IMR-90 (cell line): ENCODE measurements around the gene SRRM4. TPM values are rescaled to one million over a fixed set of nuclear protein-coding genes. Genes with fewer than 3 reads are reported as not detected.

ENCODE experiments used
- ATAC-seq: fragments of 200-7000 bp; cut with Tn5 transposase; 2 replicates; pipeline ENCODE4 v1.9.1; 2020; ENCODE audit warnings: low read depth, mild to moderate bottlenecking, moderate library complexity
- BruUV-seq: library from RNA; stranded (reverse); fragments of 400-500 nt; replicated peaks from 2 replicates; lab custom pipeline; 2021; lab: Mats Ljungman, UMichigan
- CTCF ChIA-PET: fragments of 300-600 bp; formaldehyde crosslinking; extraction: SDS; loops from one replicate; lab custom pipeline; 2021; ENCODE audit warnings: antibody characterized with exemption; lab: Yijun Ruan, JAX
- POLR2A ChIA-PET: fragments of 300-600 bp; sonication (Branson Sonifier 250); formaldehyde crosslinking; loops from one replicate; lab custom pipeline; 2022; ENCODE audit warnings: antibody characterized with exemption; ENCODE audit not compliant: unreplicated experiment; lab: Charles Lee
- DNase-seq: peaks from one replicate; pipeline ENCODE4 v3.0.0; 2013
- H2AFZ ChIP-seq: replicated peaks from 2 replicates; pipeline ENCODE3; 2013; ENCODE audit warnings: low read length, mild to moderate bottlenecking; ENCODE audit not compliant: poor library complexity
- H2AK5ac ChIP-seq: 2 replicates; pipeline ENCODE4 v1.6.1; 2013; ENCODE audit warnings: low read depth, low read length, inconsistent platforms
- H2AK9ac ChIP-seq: replicated peaks from 2 replicates; pipeline ENCODE3; 2013; ENCODE audit warnings: mild to moderate bottlenecking, low read depth, low read length, moderate library complexity; ENCODE audit not compliant: poor library complexity
- H2BK120ac ChIP-seq: 2 replicates; pipeline ENCODE4 v1.6.1; 2013; ENCODE audit warnings: low read depth, low read length, inconsistent platforms
- H2BK15ac ChIP-seq: 3 replicates; pipeline ENCODE4 v1.6.1; 2013; ENCODE audit warnings: low read depth, low read length, inconsistent platforms
- H2BK20ac ChIP-seq: 2 replicates; pipeline ENCODE4 v1.6.1; 2013; ENCODE audit warnings: low read depth, mild to moderate bottlenecking, inconsistent platforms, low read length, moderate library complexity
- H2BK5ac ChIP-seq: 2 replicates; pipeline ENCODE4 v1.6.1; 2013; ENCODE audit warnings: mild to moderate bottlenecking, low read depth, low read length, inconsistent platforms; ENCODE audit not compliant: poor library complexity, severe bottlenecking
- H3K14ac ChIP-seq: replicated peaks from 2 replicates; pipeline ENCODE4 v1.6.1; 2013; ENCODE audit warnings: low read depth, low read length, inconsistent platforms
- H3K18ac ChIP-seq: 2 replicates; pipeline ENCODE4 v1.6.1; 2013; ENCODE audit warnings: low read depth, low read length, control low read depth
- H3K23ac ChIP-seq: 2 replicates; pipeline ENCODE4 v1.6.1; 2013; ENCODE audit warnings: low read depth, low read length, inconsistent platforms
- H3K27ac ChIP-seq: 2 replicates; pipeline ENCODE4 v1.5.1; 2013; ENCODE audit warnings: mild to moderate bottlenecking, control low read depth, low read length; ENCODE audit not compliant: insufficient read depth
- H3K27me3 ChIP-seq: 2 replicates; pipeline ENCODE4 v1.6.1; 2013; ENCODE audit warnings: low read length; ENCODE audit not compliant: control insufficient read depth, insufficient read depth
- H3K36me3 ChIP-seq: 2 replicates; pipeline ENCODE4 v1.6.1; 2013; ENCODE audit warnings: low read length, mixed read lengths; ENCODE audit not compliant: control insufficient read depth, insufficient read depth
- H3K4ac ChIP-seq: 2 replicates; pipeline ENCODE4 v1.6.1; 2013; ENCODE audit warnings: low read depth, low read length, inconsistent platforms
- H3K4me1 ChIP-seq: 2 replicates; pipeline ENCODE4 v1.6.1; 2013; ENCODE audit warnings: low read length, mixed read lengths; ENCODE audit not compliant: control insufficient read depth, insufficient read depth
- H3K4me2 ChIP-seq: 2 replicates; pipeline ENCODE4 v1.6.1; 2013; ENCODE audit warnings: low read depth, mild to moderate bottlenecking, control low read depth, low read length, moderate library complexity
- H3K4me3 ChIP-seq: 2 replicates; pipeline ENCODE4 v1.5.1; 2013; ENCODE audit warnings: low read depth, mild to moderate bottlenecking, control low read depth, low read length, moderate library complexity; ENCODE audit not compliant: insufficient read depth
- H3K56ac ChIP-seq: 2 replicates; pipeline ENCODE4 v1.6.1; 2013; ENCODE audit warnings: low read length, inconsistent platforms; ENCODE audit not compliant: insufficient read depth; ENCODE audit errors: extremely low read depth
- H3K79me1 ChIP-seq, 2 experiments: 2 replicates each; pipeline ENCODE4 v1.6.1; 2013; ENCODE audit warnings: low read length in 2 of 2, inconsistent platforms in 1 of 2, low read depth in 1 of 2
- H3K9ac ChIP-seq: 2 replicates; pipeline ENCODE4 v1.6.1; 2013; ENCODE audit warnings: low read depth, low read length, control low read depth
- H3K9me1 ChIP-seq: 2 replicates; pipeline ENCODE4 v1.6.1; 2013; ENCODE audit warnings: low read length, inconsistent platforms; ENCODE audit not compliant: insufficient read depth
- H3K9me3 ChIP-seq: 2 replicates; pipeline ENCODE4 v1.6.1; 2013; ENCODE audit warnings: low read length; ENCODE audit not compliant: control insufficient read depth, insufficient read depth
- H4K20me1 ChIP-seq: 2 replicates; pipeline ENCODE4 v1.6.1; 2013; ENCODE audit warnings: low read length, inconsistent platforms; ENCODE audit not compliant: insufficient read depth
- H4K5ac ChIP-seq: 2 replicates; pipeline ENCODE4 v1.6.1; 2013; ENCODE audit warnings: mild to moderate bottlenecking, low read depth, low read length, control low read depth
- H4K8ac ChIP-seq, 2 experiments: 2 replicates each; pipeline ENCODE4 v1.6.1; 2013; ENCODE audit warnings: low read depth in 2 of 2, low read length in 2 of 2, control low read depth in 1 of 2, inconsistent platforms in 1 of 2
- H4K91ac ChIP-seq: 2 replicates; pipeline ENCODE4 v1.6.1; 2013; ENCODE audit warnings: low read depth, low read length, inconsistent platforms; ENCODE audit not compliant: insufficient read depth
- BHLHE40 ChIP-seq: fragments of 150-350 bp; IDR thresholded peaks from 2 replicates; pipeline ENCODE4 v1.6.1; 2016; ENCODE audit warnings: mild to moderate bottlenecking, low read depth, low read length
- CEBPB ChIP-seq: IDR thresholded peaks from 2 replicates; pipeline ENCODE4 v1.6.1; 2012; ENCODE audit warnings: low read depth, low read length, improper control_type of control experiment
- CHD1 ChIP-seq: IDR thresholded peaks from 2 replicates; pipeline ENCODE4 v1.6.1; 2012; ENCODE audit warnings: low read depth, low read length, improper control_type of control experiment
- CTCF ChIP-seq: conservative IDR thresholded peaks from 2 replicates; pipeline ENCODE4 v1.5.1; 2012; ENCODE audit warnings: mild to moderate bottlenecking, low read depth, low read length, improper control_type of control experiment
- FOS ChIP-seq: fragments of 150-350 bp; IDR thresholded peaks from 2 replicates; pipeline ENCODE4 v1.6.1; 2016; ENCODE audit warnings: low read depth, low read length
- MAFK ChIP-seq: IDR thresholded peaks from 2 replicates; pipeline ENCODE4 v1.6.1; 2012; ENCODE audit warnings: low read depth, low read length, improper control_type of control experiment
- MAZ ChIP-seq: IDR thresholded peaks from 2 replicates; pipeline ENCODE4 v1.6.1; 2012; ENCODE audit warnings: low read depth, mild to moderate bottlenecking, low read length, improper control_type of control experiment, moderate library complexity, borderline replicate concordance
- MXI1 ChIP-seq: IDR thresholded peaks from 2 replicates; pipeline ENCODE4 v1.6.1; 2012; ENCODE audit warnings: low read depth, mild to moderate bottlenecking, low read length, moderate library complexity, borderline replicate concordance
- NFE2L2 ChIP-seq: fragments of 150-350 bp; IDR thresholded peaks from 2 replicates; pipeline ENCODE4 v1.6.1; 2016; ENCODE audit warnings: low read depth, mild to moderate bottlenecking, low read length
- POLR2A ChIP-seq: IDR thresholded peaks from 2 replicates; pipeline ENCODE4 v1.6.1; 2012; ENCODE audit warnings: mild to moderate bottlenecking, low read depth, low read length
- RAD21 ChIP-seq: IDR thresholded peaks from 2 replicates; pipeline ENCODE4 v1.6.1; 2012; ENCODE audit warnings: low read length, improper control_type of control experiment
- RCOR1 ChIP-seq: IDR thresholded peaks from 2 replicates; pipeline ENCODE4 v1.6.1; 2012; ENCODE audit warnings: mild to moderate bottlenecking, low read length, improper control_type of control experiment; ENCODE audit not compliant: insufficient replicate concordance
- RFX5 ChIP-seq: IDR thresholded peaks from 2 replicates; pipeline ENCODE4 v1.8.0; 2012; ENCODE audit warnings: low read depth, mild to moderate bottlenecking, low read length, moderate library complexity
- SMC3 ChIP-seq: fragments of 150-350 bp; IDR thresholded peaks from 2 replicates; pipeline ENCODE4 v1.6.1; 2016; ENCODE audit warnings: low read depth, mild to moderate bottlenecking, antibody characterized with exemption, low read length, moderate library complexity
- USF2 ChIP-seq: fragments of 150-350 bp; IDR thresholded peaks from 2 replicates; pipeline ENCODE4 v1.6.1; 2017; ENCODE audit warnings: mild to moderate bottlenecking, antibody characterized with exemption, low read length, low read depth
- WGBS, 2 experiments: methylation state at CpG; one replicate each; pipeline versions ENCODE4 v1.1.5 to v1.1.7; 2013; ENCODE audit warnings: missing lambda C conversion rate in 2 of 2; ENCODE audit not compliant: insufficient read length in 1 of 2; ENCODE audit errors: extremely low coverage in 2 of 2; 5-methylcytosine and 5-hydroxymethylcytosine counted together
- dilution Hi-C: fragments of 300-500 bp; cut with HindIII; formaldehyde crosslinking; loops from one replicate; pipeline ENCODE4 v1.14.3; 2018; ENCODE audit warnings: low sequenced_read_pairs; ENCODE audit not compliant: unreplicated experiment
- in situ Hi-C: fragments of 300-500 bp; cut with MboI; formaldehyde crosslinking; loops from 3 replicates; pipeline ENCODE4 v1.14.3; 2019; ENCODE audit warnings: low sequenced_read_pairs, inconsistent platforms, mixed read lengths
- intact Hi-C: fragments of 100-400 bp; cut with micrococcal nuclease; formaldehyde crosslinking; loops from 2 replicates; pipeline ENCODE4 v1.10.0; 2022
- polyA plus RNA-seq, 3 experiments: library from polyadenylated mRNA; depleted of rRNA; stranded (reverse); fragments of >200 nt; gene quantifications; 2 replicates each; pipeline ENCODE4 v1.2.3, GENCODE V29; 2012; ENCODE audit warnings: low replicate concordance in 1 of 3
- total RNA-seq: library from RNA; depleted of rRNA; stranded (reverse); fragments of >200 nt; gene quantifications from 2 replicates; pipeline ENCODE4 v1.2.3, GENCODE V29; 2012
- TF ChIP-seq, protein P1 (sequence below): fragments of 150-350 bp; IDR thresholded peaks from 2 replicates; pipeline ENCODE4 v1.6.1; 2016; ENCODE audit warnings: low read depth, mild to moderate bottlenecking, low read length, moderate library complexity, borderline replicate concordance

SRRM4 gene
- total and polyA plus RNA-seq, 2 of the 4 experiments (the other 2 are of a cell fraction), result not detected

DNA sequence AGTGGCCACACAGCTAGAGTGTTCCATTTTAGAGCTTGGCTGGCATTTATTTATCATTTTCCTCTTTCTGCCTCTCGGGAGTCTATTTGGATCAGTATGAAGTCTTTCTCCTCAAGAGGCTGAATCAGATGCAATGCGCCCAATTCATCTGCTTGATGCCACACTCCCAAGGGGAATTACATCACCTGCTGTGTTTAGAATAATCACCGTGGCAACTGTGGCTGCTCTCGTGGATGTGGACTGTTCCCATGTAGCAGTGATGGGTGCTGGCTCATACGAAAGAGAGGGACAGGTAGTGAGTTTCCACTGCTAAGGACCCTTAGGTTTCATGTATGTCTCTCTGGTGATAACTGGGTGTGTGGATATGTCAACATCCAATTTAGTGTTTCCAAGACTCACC is 70.7 kb downstream of the SRRM4 start:
- H3K27me3 ChIP-seq, result no peaks in the 10 kb centered on the region
- dilution Hi-C loops (no loop called here), in situ Hi-C loops (no loop called here), intact Hi-C loops (no loop called here)
- H2BK15ac ChIP-seq, result no peak overlapping the region
- no peak overlapping the region for H4K8ac ChIP-seq
- TF ChIP-seq RFX5, result no peak
- no peak for TF ChIP-seq NFE2L2
- no peak for TF ChIP-seq BHLHE40
- TF ChIP-seq POLR2A, result no peak
- TF ChIP-seq CEBPB, result no peak
- TF ChIP-seq MAZ, result no peak
- TF ChIP-seq SMC3, result no peak
- TF ChIP-seq, protein P1, sequence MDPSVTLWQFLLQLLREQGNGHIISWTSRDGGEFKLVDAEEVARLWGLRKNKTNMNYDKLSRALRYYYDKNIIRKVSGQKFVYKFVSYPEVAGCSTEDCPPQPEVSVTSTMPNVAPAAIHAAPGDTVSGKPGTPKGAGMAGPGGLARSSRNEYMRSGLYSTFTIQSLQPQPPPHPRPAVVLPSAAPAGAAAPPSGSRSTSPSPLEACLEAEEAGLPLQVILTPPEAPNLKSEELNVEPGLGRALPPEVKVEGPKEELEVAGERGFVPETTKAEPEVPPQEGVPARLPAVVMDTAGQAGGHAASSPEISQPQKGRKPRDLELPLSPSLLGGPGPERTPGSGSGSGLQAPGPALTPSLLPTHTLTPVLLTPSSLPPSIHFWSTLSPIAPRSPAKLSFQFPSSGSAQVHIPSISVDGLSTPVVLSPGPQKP, result no peak
- TF ChIP-seq FOS, result no peak
- TF ChIP-seq CHD1, result no peak
- no peak for TF ChIP-seq MAFK
- no peak for TF ChIP-seq USF2
- no peak for TF ChIP-seq CTCF
- TF ChIP-seq MXI1, result no peak
- TF ChIP-seq RCOR1, result no peak
- no peak for TF ChIP-seq RAD21
- H3K9me1 ChIP-seq, result no peaks in the 10 kb centered on the region
- H3K4ac ChIP-seq, result no peak overlapping the region
- WGBS, 2 experiments, result no CpG with 5 or more reads among the region's 5 CpGs
- no peak overlapping the region for H2AFZ ChIP-seq
- H3K4me1 ChIP-seq, result no peaks in the 10 kb centered on the region
- H3K79me1 ChIP-seq, result no peaks in the 10 kb centered on the region
- H4K20me1 ChIP-seq, result no peaks in the 10 kb centered on the region
- no peak overlapping the region for H3K56ac ChIP-seq
- H3K18ac ChIP-seq, result no peak overlapping the region
- H2AK5ac ChIP-seq, result no peak overlapping the region
- H3K4me3 ChIP-seq, result no peak overlapping the region
- BruUV-seq, result no TSS peak
- no peak overlapping the region for H3K9ac ChIP-seq
- peaks cover 12% of the 10 kb centered on the region for H3K9me3 ChIP-seq
- H2BK20ac ChIP-seq, result no peak overlapping the region
- ChIA-PET CTCF (no interaction called here), POLR2A (no interaction called here)
- ATAC-seq, result no peak
- H4K91ac ChIP-seq, result no peak overlapping the region
- H3K14ac ChIP-seq, result no peak overlapping the region
- H4K5ac ChIP-seq, result no peak overlapping the region
- H3K4me2 ChIP-seq, result no peak overlapping the region
- no peak overlapping the region for H3K27ac ChIP-seq
- no peak overlapping the region for H2BK120ac ChIP-seq
- H3K36me3 ChIP-seq, result no peaks in the 10 kb centered on the region
- H2AK9ac ChIP-seq, result no peak overlapping the region
- H2BK5ac ChIP-seq, result no peak overlapping the region
- no peak overlapping the region for H3K23ac ChIP-seq
- DNase-seq, result no peak
